Upper lobe of right lung (tissue), 1 donor: ENCODE results near the gene DEUP1. TPM values are rescaled to one million over a fixed set of nuclear protein-coding genes. Genes with fewer than 3 reads are reported as not detected.
"Not testable (repeated sequence)": the region's sequence is repeated elsewhere in the genome, so short reads cannot be mapped to it uniquely, and the experiment has no call there.

Source experiments
- ATAC-seq: fragments of 200-7000 bp; cut with Tn5 transposase; one replicate; pipeline ENCODE4 v1.9.1; 2020; ENCODE audit warnings: mild to moderate bottlenecking, moderate library complexity
- DNase-seq: peaks from one replicate; pipeline ENCODE4 v3.0.0-alpha.2; 2020
- H3K27ac ChIP-seq: fragments of 200-600 bp; one replicate; pipeline ENCODE4 v1.8.0; 2022
- H3K27me3 ChIP-seq: fragments of 200-600 bp; one replicate; pipeline ENCODE4 v1.8.0; 2022; ENCODE audit warnings: mild to moderate bottlenecking
- H3K36me3 ChIP-seq: fragments of 200-600 bp; one replicate; pipeline ENCODE4 v1.8.0; 2022
- H3K4me1 ChIP-seq: fragments of 200-600 bp; one replicate; pipeline ENCODE4 v1.8.0; 2022
- H3K4me3 ChIP-seq: fragments of 200-600 bp; one replicate; pipeline ENCODE4 v1.8.0; 2022; ENCODE audit warnings: mild to moderate bottlenecking
- H3K9me3 ChIP-seq: fragments of 200-600 bp; one replicate; pipeline ENCODE4 v1.8.0; 2022
- intact Hi-C: fragments of 100-400 bp; cut with DNase I; formaldehyde crosslinking; loops from one replicate; pipeline ENCODE4 v1.11.0; 2022
- total RNA-seq: library from RNA; stranded (reverse); fragmentation: NEBNext Ultra II Directional; extraction: Animal tissue kit (Norgen Biotek cat#: 25700); gene quantifications from one replicate; pipeline ENCODE4 v1.2.1, GENCODE V29; 2021
- TF ChIP-seq, protein P1 (sequence below): fragments of 200-600 bp; IDR thresholded peaks from one replicate; pipeline ENCODE4 v1.8.0; 2022; ENCODE audit warnings: antibody characterized with exemption
- donor health status: DM: no; HTN: yes; CAD: no; lungs with severe emphysema.

DEUP1 gene
- total RNA-seq, 1 donor from 2014 or later = not detected

DNA sequence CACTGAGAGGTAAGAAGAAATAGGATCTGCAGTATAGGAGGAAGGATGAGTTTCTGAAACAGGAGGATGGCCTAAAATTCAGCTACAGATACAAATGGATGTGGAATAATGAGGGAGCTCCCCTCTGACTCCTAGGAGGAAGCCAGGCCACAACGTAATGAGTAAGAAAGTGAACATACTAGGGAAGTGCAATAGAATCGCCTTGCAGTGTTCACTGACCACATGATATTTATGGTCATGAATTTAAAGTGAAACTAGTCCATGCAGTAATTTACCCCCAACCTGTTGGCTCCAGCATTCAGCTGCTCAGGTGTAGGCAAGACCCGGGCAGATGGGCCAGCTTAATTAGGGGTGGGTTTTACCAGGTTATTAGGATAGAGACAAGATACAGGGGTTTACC is 101.7 kb downstream of the DEUP1 start:
- Histone ChIP-seq H3K9me3 (no peaks in the 10 kb centered on the region), H3K27me3 (no peaks in the 10 kb centered on the region), H3K36me3 (no peaks in the 10 kb centered on the region), H3K27ac (no peak overlapping the region), H3K4me1 (no peaks in the 10 kb centered on the region), H3K4me3 (no peak overlapping the region)
- DNase-seq (no peak), ATAC-seq (no peak)
- TF ChIP-seq, protein P1, sequence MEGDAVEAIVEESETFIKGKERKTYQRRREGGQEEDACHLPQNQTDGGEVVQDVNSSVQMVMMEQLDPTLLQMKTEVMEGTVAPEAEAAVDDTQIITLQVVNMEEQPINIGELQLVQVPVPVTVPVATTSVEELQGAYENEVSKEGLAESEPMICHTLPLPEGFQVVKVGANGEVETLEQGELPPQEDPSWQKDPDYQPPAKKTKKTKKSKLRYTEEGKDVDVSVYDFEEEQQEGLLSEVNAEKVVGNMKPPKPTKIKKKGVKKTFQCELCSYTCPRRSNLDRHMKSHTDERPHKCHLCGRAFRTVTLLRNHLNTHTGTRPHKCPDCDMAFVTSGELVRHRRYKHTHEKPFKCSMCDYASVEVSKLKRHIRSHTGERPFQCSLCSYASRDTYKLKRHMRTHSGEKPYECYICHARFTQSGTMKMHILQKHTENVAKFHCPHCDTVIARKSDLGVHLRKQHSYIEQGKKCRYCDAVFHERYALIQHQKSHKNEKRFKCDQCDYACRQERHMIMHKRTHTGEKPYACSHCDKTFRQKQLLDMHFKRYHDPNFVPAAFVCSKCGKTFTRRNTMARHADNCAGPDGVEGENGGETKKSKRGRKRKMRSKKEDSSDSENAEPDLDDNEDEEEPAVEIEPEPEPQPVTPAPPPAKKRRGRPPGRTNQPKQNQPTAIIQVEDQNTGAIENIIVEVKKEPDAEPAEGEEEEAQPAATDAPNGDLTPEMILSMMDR = no peak
- intact Hi-C loops = no loop called here

- H3K4me1 ChIP-seq, DNase-seq, H3K27ac ChIP-seq, ATAC-seq, H3K4me3 ChIP-seq, H3K36me3 ChIP-seq, H3K27me3 ChIP-seq, H3K9me3 ChIP-seq, intact Hi-C loops: not testable (repeated sequence)
These were observed 112.7 kb downstream of the DEUP1 start for GRCh38 chr11:93443232-93443631.

GRCh38 chr11:93444617-93445073 is 114.1 kb downstream of the DEUP1 start:
- Histone ChIP-seq H3K9me3 (no peaks in the 10 kb centered on the region), H3K4me1 (no peaks in the 10 kb centered on the region), H3K27ac (no peak overlapping the region), H3K4me3 (no peak overlapping the region), H3K36me3 (no peaks in the 10 kb centered on the region), H3K27me3 (no peaks in the 10 kb centered on the region)
- no peak for ATAC-seq
- DNase-seq = no peak
- TF ChIP-seq, protein P1 = no peak
- intact Hi-C loops = no loop called here

GRCh38 chr11:93458286-93458685 is 127.7 kb downstream of the DEUP1 start:
- H3K9me3 ChIP-seq = no peaks in the 10 kb centered on the region
- no peak overlapping the region for H3K27ac ChIP-seq
- H3K4me1 ChIP-seq = no peaks in the 10 kb centered on the region
- DNase-seq (no peak), ATAC-seq (no peak)
- intact Hi-C loops = no loop called here
- H3K36me3 ChIP-seq = no peaks in the 10 kb centered on the region
- TF ChIP-seq, protein P1 = no peak
- H3K27me3 ChIP-seq = no peaks in the 10 kb centered on the region
- H3K4me3 ChIP-seq = no peak overlapping the region

- DNase-seq, H3K4me3 ChIP-seq, intact Hi-C loops, H3K27ac ChIP-seq, H3K27me3 ChIP-seq, H3K9me3 ChIP-seq, H3K36me3 ChIP-seq, H3K4me1 ChIP-seq, ATAC-seq: not testable (repeated sequence)
These were observed 133.1 kb downstream of the DEUP1 start for GRCh38 chr11:93463666-93464065.

DNA sequence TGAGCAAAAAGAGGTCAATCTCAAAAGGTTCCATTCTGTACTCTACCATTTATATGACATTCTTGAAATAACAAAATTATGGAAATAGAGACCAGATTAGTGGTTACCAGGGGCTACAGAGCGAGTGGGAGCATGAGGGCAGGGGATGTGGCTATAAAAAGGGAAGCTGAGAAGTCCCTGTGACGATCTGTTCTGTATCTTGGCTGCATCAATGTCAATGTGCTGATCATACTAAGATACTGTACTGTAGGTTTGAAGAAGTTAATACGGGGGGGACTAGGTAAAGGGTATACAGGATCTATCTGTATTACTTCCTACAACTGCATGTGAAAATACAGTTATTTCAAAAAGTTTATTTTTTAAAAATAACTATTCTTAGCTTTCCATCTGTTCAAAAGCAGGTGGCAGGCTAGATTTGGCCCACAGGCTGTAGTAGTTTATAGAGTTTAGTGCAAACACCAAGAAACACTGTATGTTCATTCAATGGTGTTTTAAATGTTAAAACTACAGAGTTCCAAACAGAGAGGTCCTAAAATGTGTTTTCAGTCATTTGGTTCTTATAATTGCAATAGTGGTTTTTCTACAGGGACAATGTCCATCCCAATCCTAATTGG is 134.5 kb downstream of the DEUP1 start:
- Histone ChIP-seq H3K9me3 (no peaks in the 10 kb centered on the region), H3K27ac (no peak overlapping the region), H3K36me3 (no peaks in the 10 kb centered on the region), H3K27me3 (no peaks in the 10 kb centered on the region), H3K4me1 (no peaks in the 10 kb centered on the region), H3K4me3 (no peak overlapping the region)
- intact Hi-C loops = no loop called here
- DNase-seq (no peak), ATAC-seq (no peak)
- TF ChIP-seq, protein P1 = no peak

DNA sequence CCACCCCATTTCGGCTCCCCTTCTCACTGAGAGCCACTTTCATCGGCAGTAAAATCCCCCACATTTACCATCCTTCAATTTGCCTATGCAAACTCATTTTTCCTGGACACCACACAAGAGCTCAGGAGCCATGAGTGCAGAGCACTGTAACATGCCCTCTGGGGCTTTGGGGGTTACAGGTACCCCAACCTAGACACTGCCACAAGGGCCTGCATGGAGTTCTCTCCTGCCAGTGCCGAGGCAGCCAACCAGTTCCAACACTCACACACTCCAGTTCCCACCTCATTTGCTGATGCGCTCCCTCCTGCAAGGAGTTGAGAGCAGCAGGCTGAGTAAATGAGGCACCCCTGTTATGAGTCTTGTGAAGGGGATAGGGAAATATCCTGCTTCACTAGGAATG is 136.5 kb downstream of the DEUP1 start:
- H3K27me3 ChIP-seq = no peaks in the 10 kb centered on the region
- H3K27ac ChIP-seq = no peak overlapping the region
- intact Hi-C loops = no loop called here
- H3K4me3 ChIP-seq = no peak overlapping the region
- H3K4me1 ChIP-seq = no peaks in the 10 kb centered on the region
- H3K9me3 ChIP-seq = no peaks in the 10 kb centered on the region
- ATAC-seq = no peak
- TF ChIP-seq, protein P1 = no peak
- DNase-seq = no peak
- no peaks in the 10 kb centered on the region for H3K36me3 ChIP-seq
